Pulmonary artery endothelial cell (primary cell): ENCODE data around the gene SLC12A4. TPM values are rescaled to one million over a fixed set of nuclear protein-coding genes. Genes with fewer than 3 reads are reported as not detected.
"Not testable (repeated sequence)": the region's sequence is repeated elsewhere in the genome, so short reads cannot be mapped to it uniquely, and the experiment has no call there.

Experiments used
- DNase-seq: peaks from one replicate; pipeline ENCODE4 v3.0.0-alpha.2; 2011; ENCODE audit warnings: low read depth, low spot score
- total RNA-seq: library from RNA; depleted of rRNA; stranded (reverse); fragments of >200 nt; gene quantifications from 2 replicates; pipeline ENCODE4 v1.2.3, GENCODE V29; 2014

The SLC12A4 gene
- total RNA-seq, 1 donor from 2014 or later: 57.2 TPM

DNA sequence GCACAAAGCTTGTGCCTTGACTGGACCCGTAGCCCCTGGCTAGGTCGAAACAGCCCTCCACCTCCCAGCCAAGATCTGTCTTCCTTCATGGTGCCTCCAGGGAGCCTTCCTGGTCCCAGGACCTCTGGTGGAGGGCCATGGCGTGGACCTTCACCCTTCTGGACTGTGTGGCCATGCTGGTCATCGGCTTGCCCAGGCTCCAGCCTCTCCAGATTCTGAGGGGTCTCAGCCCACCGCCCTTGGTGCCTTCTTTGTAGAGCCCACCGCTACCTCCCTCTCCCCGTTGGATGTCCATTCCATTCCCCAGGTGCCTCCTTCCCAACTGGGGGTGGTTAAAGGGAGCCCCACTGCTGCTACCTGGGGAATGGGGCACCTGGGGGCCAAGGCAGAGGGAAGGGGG lies 40.3 kb downstream of the SLC12A4 start:
- DNase-seq: no peak

DNA sequence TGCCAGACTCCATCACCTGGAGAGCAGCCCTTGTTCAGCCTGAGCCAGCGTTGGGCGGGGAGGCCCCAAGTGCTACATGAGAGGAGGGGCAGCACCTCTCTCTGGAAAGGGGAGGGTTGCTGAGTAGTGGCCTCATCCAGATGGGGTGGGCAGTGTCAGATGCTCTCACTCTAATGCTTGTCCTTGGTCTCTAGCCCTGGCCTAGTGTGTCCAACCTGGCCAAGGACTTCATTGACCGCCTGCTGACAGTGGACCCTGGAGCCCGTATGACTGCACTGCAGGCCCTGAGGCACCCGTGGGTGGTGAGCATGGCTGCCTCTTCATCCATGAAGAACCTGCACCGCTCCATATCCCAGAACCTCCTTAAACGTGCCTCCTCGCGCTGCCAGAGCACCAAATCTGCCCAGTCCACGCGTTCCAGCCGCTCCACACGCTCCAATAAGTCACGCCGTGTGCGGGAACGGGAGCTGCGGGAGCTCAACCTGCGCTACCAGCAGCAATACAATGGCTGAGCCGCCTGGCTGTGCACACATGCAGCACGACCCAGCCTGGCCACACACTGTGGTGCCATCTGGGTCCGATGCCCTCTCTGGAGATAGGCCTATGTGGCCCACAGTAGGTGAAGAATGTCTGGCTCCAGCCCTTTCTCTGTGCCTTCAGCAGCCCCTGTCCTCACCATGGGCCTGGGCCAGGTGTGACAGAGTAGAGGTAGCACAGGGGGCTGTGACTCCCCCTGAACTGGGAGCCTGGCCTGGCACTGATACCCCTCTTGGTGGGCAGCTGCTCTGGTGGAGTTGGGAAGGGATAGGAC lies 41.1 kb downstream of the SLC12A4 start:
- no peak for DNase-seq

DNA sequence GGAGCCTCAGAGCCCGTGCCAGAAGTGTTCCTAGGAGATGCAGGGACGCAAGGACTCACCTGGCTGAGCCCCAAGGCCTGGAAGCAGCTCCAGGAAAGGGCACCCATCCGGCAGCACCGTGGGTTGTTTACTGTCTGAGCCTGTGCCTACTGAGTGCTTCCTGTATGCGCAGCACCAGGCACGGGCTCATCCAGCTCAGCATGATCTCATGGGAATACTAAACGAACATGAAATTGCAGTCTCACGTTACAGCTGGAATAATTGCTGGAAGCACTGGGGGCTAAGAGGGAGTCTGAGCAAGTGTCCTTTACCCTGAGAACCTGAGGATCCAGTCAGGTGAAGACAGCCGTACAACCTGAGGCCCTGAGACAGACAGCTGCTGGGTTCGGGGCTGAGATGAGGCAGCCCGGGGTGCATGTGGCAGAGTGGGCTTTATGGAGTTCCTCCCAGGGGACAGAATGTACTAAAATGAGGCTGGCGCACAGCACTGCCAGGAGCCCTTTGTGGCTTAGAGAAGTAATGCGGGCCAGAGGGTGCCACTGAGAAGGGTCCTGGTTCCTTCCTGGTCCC lies 42.2 kb downstream of the SLC12A4 start:
- peak; percentile 43 for DNase-seq

DNA sequence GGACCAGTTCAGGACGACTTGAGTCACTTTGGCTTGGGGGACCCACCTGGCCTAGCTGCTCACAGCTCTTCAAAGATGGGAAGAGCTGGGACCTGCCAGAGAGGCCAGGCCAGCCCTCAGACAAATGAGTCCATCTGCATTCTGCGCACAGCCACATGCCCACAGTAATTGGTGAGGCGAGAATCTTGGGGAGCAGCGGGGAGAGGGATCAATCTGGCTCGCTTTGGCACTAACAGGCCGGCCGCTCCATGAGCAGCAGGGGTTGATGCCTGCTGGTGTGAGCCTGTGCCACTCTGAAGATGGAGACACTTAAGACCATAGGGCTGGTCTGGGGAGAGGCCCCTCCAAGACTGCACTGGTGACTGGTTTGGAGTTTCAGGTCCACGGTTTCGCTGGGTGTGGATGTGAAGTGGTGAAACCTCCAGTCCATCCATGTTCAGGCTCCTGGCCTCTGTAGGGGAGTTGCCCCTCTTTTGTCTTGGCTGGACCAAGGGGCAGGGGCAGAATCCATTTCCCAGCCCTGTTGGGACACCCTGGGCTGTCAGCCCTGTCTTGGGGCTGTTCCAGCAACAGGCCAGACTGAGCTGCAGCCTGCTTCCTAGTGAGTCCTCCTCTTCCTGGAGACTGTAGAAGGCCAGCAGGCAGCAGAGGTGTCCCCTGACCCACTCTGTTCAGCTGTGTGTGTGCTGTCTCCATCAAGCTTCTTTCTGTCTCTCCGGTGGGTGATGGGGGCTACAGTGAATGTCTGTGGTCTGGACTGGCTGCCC lies 44.1 kb downstream of the SLC12A4 start:
- no peak for DNase-seq

DNA sequence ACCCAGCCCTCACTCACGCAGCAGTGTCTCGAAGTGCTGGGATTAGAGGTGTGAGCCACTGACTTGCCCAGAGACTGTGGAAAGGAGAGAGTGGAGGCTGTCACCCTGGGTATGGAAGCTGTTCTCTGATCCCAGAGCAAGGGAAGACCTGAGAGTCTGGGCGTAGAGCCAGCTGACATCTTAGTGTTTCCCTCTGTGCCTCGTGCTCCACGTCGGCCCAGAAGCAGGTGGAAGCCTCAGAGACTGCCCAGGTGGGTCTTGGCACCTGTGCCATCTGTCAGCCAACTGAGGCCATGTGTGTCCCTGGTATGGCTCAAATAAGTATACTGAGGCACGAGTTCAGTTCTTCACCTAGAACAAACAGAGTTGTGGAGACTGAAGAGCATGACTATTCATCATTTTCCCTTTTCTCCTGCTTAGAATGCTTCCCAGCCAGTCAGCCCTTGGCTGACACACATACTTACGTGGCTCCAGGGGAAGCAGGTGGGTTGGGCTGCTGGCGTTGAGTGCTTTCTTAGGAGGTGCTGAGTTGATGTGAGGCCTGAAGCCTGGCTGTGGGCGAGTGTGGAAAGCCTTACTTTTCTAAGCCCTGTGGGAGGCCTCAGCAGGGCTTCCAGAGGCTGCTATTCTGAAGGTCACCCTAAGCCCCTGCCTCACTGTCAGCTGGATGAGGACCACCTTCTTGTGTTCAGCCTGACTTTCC lies 44.9 kb downstream of the SLC12A4 start:
- no peak for DNase-seq

DNA sequence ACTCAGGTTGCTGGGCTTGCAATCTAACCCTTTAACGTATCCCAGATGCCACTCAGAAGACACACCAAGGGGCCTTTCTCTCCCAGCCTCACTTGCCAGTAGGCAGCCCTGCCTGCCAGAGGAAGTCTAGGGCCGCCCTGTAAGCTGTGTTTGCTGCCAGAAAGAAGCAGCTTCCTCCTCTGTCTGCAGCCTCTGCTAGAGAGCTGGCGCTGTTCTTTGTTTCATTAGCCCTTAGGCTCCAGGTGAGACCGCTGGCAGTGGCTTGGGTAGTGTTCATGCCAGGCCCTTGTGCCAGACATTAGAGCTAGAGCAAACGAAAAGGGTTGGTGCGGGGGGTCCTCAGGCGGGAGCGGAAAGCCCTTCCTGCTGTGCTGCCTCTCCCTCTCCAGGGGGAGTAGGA lies 45.7 kb downstream of the SLC12A4 start:
- no peak for DNase-seq

DNA sequence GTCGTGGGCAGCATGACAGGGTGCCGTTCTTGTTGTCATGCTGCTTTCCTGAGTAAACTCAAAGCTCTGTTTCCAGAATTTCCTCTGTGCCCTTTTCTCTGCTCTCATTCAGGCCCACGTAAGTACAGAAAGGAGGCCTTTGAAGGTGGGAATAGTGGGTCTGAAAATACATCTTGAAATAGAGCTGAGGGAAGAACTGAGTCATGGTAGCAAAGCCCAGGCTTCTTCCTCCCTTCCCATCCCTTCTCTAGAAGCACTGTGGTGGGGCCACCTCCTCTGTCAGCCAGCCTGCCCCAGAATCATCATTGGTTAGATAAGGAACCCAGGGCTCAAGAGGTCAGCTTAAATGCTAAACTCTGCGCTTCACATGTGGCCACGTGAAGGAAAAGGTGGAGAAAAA lies 46.2 kb downstream of the SLC12A4 start:
- DNase-seq: no peak

DNA sequence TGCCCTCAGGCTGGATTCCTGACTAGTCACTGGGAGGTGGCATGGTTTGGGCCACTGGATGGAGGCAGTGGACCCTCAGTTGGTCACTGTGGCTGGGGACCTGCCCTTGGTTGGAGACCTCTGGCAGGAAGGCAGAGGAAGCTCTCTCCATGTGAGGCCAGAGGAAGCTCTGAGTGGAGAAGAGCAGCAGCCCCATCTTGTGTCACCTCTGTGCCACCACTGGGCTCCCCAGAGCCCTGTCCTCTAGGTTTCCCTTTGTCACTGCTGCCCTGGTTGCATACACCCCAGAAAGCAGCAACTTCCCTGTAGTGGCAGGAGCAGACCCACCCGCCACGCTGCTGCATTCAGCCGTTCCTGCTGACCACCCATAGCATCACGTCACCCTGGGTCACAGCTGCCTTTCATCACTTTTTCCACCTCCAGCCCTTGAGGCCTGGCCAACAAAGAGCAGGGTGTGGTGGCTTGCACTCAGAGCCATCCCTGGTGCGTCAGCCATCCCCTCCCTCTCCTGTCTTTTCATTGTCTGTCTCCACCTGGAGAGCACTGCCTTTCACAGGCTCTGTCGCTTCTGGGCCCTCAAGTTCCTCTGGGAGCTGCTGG lies 48.7 kb downstream of the SLC12A4 start:
- DNase-seq: no peak

DNA sequence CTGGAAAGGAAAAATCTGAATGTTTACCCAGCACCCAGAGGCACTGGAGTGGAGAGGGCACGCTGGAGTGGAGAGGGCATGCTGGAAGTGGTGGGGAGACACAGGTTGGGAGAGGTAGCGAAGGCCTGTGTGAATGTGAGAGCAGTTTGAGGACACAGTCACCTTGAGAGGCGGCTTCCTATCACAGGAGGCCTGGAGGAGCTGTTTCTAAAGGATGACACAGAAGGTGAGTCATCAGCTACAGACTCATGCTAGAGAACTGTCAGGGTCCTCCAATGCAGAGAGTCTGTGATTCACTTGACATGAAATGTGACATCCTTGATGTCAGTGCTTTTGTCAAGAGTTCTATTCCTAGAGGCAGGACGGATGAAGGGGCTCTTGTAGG lies 50.6 kb downstream of the SLC12A4 start:
- no peak for DNase-seq

DNA sequence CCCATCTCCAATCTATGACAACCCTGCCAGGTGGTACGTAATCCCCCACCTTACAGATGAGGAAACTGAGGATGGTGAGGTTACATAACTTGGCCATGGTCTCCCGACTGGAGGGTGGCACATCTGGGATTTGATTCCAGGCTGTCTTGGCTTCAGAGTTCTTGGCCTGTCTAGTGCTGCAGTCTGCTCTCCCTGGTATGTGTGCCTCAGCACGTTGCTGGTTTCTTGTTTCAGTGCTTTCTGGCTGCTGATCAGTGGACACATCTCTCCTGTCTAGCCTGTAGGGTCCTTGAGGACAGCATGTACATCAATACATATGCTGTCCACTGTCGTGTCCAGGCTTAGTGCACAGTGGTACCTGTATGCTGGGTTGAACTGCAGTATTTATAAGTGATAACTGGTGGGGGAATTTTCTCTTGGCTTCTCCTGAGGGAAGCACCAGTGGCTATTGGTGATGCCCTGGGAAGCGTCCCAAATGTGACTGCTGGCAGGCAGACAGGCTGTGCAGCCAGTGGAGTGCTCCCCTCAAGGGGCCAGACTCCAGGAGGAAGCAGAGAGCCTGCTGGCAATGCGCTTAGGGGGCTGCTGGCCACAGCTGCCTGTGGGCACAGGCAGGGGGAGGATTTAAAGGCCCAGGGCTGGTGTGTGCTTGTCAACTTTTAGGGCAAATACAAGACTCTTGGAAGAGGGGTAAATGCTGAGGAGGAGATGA lies 51.1 kb downstream of the SLC12A4 start:
- DNase-seq: no peak

DNA sequence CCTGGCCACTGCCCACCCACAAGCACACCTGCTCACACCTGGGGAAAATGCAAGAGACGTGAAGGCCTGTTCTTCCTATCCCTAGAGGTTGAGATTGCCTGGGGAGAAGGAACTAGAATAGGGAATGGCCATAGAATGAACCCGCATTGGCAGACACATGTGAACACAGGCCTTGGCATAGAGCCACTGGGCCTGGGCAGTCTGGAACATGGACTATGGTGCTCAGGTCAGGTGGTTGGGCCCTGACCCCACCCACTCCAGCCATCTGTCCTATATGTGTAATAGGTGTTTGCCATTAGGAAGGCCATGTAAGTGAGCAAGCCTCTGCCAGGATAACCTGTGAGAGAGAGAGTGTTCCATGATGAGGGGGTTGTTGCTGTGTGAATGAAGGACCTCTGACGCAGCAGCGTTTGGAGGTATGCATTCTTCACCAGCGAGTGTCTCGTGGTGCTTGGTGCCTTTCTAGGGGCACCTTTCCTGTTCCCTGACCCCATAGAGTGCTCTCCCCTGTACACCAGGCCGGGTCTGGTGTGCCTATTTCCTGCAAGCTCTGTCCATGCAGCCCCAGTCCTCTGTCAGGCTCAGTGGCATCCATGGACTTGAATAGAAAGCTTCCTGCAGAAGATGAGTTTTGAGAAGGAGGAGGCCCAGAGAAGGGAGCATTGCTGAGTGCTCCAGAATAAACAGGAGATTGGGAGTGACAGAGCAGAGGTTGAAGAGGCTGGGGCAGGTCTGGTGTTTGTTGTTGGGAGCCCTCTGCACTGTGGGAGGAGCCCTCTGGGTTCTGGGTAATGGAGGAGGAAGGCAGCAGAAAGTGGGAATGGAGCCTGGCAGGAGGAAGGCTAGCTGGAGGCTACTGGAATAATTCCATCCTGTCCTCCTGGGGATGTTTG lies 52.4 kb downstream of the SLC12A4 start:
- DNase-seq: no peak

DNA sequence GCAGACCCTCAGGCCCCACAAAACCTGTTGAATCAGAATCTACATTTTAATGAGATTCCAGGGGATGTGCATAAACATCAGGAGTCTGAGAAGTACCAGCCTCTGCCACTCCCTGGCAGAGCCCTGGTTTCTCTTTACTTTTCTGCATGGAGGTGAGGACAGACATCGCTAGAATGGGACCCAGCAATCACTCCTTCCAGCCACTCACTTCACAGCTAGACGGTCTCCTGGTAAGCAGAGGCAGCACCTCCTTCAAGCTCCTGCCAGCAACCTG lies 53.0 kb downstream of the SLC12A4 start:
- DNase-seq: not testable (repeated sequence)

DNA sequence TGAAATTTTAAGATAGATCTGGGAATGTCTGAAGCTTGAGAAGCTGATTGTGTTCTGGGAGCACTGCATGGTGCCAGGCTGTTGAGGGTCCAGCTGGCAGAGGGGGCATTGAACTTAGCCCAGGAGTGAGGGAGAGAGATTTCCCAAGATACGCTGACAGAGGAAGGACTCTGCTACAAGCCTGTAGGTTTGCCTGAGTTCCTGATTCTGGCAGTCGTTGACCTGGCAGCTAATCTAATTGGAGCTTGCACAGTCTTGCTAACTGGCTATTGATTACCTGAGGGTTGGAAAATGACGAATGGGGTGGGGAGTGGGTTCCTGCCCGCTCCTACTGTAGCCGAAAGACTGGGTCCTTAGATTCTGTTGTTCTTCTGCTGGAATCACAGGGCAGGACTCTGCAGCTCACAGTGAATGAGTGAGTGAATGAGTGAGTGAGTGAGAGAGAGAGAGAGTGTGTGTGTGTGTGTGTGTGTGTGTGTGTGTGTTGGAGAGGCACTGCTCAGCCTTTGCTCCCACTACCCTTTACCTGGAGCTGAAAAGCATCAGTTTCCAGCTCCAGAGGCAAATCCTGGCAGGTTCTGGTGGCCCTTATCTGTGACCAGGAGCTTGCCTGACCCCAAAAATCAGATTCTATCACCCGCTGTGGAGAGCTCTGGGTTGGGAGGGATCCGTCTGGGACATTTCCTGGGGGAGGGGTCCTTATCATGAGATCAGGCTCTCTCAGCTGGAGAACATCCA lies 53.5 kb downstream of the SLC12A4 start:
- DNase-seq: no peak

DNA sequence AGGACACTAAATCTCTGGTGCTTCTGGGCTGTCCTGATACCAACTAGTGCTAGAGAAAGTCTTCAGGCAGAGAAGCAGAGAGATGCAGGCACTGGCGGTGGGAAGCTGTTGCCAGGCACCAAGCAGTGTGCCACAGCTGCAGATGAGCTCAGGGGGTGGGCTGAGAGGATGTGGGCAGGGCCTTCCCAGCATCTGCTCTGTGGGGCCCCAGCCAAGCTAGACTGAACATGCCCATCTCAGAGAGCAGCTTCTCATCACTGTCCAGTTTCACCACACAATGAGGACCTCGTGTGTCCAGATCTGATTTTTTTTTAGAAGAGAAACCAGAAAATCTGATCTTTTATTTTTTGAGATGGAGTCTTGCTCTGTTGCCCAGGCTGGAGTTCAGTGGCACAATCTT lies 58.3 kb downstream of the SLC12A4 start:
- DNase-seq: no peak

DNA sequence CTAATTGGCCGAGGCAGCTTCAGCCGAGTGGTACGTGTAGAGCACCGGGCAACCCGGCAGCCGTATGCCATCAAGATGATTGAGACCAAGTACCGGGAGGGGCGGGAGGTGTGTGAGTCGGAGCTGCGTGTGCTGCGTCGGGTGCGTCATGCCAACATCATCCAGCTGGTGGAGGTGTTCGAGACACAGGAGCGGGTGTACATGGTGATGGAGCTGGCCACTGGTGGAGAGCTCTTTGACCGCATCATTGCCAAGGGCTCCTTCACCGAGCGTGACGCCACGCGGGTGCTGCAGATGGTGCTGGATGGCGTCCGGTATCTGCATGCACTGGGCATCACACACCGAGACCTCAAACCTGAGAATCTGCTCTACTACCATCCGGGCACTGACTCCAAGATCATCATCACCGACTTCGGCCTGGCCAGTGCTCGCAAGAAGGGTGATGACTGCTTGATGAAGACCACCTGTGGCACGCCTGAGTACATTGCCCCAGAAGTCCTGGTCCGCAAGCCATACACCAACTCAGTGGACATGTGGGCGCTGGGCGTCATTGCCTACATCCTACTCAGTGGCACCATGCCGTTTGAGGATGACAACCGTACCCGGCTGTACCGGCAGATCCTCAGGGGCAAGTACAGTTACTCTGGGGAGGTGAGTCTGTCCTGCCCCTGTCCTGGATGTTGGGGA lies 59.2 kb downstream of the SLC12A4 start:
- no peak for DNase-seq

DNA sequence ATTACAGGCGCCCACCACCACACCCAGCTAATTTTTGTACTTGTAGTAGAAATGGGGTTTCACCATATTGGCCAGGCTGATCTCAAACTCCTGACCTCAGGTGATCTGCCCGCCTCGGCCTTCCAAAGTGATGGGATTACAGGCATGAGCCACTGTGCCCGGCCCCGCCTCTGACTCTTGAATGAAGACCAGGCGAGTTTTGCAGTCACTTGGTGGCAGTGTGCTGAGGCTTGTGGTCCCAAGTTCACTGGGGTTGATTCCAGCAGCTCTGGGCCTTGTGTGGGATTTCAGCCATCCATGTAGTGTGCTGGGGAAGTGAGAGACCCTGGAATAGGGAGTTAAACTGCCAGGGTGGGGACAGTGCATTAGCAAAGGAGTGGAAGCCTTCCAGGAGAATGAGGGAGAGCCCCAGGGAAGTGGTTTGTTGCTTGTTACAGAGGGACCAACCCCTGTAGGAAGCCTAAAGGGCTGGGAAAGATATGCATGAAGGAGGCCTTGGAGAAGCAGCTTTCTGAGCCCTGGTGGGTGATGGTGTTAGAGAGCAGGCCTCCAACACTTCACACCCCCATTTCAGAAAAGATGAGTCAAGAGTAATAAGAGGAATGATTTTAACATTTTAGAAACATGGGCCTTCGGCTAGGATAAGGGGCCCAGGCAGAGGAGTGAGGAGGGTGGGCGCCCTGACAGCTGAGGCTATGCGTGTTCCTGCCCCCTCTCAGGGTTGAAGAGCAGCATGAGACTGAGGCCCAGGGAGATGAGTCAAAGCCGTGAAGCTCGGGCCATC lies 60.8 kb downstream of the SLC12A4 start:
- no peak for DNase-seq

DNA sequence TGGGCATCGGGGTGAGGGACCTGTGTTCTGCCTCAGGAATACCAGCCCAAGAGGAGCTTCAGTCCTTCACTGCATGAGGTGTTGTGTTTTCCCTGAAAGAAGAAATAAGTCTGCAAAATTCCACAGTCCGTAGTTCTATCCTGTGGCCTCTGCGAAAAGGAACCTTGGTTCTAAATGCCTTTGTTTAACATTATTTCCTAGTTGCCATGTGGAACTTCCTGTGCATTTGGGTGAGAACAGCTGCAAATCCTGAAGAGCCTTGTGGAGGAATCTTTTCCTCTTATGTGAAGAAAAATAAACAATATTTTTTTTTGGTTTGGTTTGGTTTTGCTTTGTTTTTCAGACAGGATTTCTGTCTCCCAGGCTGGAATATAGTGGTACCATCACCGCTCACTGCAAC lies 65.6 kb downstream of the SLC12A4 start:
- DNase-seq: peak; percentile 54

DNA sequence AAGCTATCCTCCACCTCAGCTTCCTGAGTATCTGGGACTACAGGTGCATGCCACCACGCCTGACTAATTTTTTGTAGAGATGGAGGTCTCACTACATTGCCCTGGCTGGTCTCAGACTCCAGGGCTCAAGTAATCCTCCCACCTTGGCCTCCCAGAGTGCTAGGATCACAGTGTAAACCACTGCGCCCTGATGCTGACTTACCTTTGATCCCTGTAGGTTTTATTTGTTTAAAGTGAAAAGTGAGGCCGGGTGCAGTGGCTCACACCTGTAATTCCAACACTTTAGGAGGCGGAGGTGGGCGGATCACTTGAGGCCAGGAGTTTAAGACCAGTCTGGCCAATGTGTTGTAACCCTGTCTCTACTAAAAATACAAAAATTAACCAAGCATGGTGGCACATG lies 66.7 kb downstream of the SLC12A4 start:
- no peak for DNase-seq
